ENCODE results near the gene MIEF1.

MIEF1 gene

DNA sequence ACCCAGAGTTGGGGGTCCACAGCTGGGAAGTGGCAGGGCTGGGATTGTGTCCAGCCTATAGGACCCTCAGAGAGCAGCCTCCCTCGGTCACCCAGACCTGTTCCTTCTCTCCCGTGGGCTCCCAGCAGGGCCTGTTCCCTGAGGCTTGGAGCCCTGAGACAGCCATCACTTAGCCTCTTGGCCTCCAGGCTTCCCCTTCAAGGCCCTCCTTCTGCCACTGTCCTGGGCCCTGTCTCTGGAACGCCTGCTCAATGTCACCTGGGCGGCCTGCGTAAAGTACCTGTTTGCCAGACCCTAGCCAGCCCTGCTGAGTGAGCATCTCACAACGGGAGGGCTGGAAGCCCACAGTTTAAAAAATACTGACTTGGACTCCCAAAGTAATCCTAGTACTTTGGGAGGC lies 38.8 kb upstream of the MIEF1 start:
- no peaks in the 10 kb centered on the region; the same call in 1 of the 2 replicates for H3K4me1 ChIP-seq

DNA sequence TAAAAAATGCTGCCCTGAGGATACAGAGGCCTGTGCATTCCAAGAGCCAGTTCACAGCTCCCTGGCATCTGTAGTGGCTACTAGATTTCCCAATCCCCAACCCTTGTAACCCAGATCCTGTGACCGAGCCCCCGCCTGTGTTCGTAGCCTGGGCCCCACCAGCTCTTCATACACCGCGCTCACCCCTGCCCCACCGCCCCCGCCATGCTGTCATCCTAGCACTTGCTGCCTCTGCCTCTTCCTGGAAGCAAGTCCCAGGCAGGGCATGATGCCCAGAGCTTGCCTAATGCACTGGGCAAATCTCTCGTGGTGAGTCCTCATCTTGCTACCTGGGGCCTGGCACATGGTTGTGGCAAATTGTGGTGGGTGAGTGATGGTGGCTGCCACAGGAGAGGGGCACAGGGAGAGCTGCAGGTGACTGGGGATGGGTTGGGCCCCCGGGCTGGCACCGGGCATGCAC lies 38.1 kb upstream of the MIEF1 start:
- no peaks in the 10 kb centered on the region; the same call in 1 of the 2 replicates for H3K4me1 ChIP-seq
- no peaks in the 10 kb centered on the region for H3K36me3 ChIP-seq
- no peak for DNase-seq
- TF ChIP-seq, protein P1, sequence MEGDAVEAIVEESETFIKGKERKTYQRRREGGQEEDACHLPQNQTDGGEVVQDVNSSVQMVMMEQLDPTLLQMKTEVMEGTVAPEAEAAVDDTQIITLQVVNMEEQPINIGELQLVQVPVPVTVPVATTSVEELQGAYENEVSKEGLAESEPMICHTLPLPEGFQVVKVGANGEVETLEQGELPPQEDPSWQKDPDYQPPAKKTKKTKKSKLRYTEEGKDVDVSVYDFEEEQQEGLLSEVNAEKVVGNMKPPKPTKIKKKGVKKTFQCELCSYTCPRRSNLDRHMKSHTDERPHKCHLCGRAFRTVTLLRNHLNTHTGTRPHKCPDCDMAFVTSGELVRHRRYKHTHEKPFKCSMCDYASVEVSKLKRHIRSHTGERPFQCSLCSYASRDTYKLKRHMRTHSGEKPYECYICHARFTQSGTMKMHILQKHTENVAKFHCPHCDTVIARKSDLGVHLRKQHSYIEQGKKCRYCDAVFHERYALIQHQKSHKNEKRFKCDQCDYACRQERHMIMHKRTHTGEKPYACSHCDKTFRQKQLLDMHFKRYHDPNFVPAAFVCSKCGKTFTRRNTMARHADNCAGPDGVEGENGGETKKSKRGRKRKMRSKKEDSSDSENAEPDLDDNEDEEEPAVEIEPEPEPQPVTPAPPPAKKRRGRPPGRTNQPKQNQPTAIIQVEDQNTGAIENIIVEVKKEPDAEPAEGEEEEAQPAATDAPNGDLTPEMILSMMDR (IDR thresholded peaks at IDR 0.05; ENCODE audit: low read depth, low read length) = no peak
- no peak overlapping the region for H3K4me3 ChIP-seq (ENCODE audit: low read depth, low read length)
- no peaks in the 10 kb centered on the region for H3K27me3 ChIP-seq
- H3K9me3 ChIP-seq = no peaks in the 10 kb centered on the region

More for the DNA sequence above, 38.8 kb upstream of the MIEF1 start:
- Histone ChIP-seq H3K4me3 (ENCODE audit: low read depth, low read length) (no peak overlapping the region), H3K9me3 (no peaks in the 10 kb centered on the region), H3K36me3 (no peaks in the 10 kb centered on the region), H3K27me3 (peaks cover 2% of the 10 kb centered on the region; the same call in 1 of the 2 replicates)
- TF ChIP-seq, protein P1 (IDR thresholded peaks at IDR 0.05; ENCODE audit: low read depth, low read length) = no peak
- no peak for DNase-seq

DNA sequence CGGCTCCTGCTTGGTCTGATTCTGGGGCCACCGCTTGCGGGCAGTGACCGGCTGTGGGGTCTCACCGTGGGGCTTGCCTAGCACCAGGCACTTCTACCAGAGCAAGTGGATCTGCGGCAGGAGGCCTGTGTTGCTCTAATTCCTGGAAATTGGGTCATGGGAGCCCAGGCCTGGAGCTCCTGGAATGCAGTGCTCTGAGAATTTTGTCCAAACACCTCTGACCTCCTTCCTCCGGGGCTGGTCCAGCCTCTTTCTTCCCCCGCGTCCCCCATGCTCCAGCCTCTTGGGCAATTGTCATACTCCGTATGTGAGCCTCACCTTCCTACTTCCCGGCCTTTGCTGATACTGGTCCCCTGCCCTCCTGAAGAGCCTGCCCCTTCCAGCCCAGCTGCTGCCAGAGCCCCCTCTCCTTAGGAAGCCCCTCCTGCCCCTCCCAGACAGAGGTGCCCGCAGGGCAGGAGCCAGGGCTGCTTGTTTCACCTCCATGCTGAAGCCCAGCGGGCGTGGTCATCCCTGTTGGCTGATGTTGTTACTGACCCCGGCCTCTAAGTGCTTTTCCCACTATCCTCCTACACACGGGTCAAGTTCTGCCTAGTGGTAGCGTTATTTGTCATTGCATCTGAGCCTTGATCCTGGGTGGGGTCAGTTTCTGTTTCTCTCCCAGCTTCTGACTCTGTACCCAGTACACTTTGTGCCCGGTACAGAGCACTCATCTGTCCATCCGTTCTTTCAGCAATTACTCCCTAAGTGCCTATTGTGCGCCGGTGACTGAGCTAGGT lies 35.7 kb upstream of the MIEF1 start:
- Histone ChIP-seq H3K4me3 (ENCODE audit: low read depth, low read length) (no peak overlapping the region), H3K4me1 (peaks cover 14% of the 10 kb centered on the region)

DNA sequence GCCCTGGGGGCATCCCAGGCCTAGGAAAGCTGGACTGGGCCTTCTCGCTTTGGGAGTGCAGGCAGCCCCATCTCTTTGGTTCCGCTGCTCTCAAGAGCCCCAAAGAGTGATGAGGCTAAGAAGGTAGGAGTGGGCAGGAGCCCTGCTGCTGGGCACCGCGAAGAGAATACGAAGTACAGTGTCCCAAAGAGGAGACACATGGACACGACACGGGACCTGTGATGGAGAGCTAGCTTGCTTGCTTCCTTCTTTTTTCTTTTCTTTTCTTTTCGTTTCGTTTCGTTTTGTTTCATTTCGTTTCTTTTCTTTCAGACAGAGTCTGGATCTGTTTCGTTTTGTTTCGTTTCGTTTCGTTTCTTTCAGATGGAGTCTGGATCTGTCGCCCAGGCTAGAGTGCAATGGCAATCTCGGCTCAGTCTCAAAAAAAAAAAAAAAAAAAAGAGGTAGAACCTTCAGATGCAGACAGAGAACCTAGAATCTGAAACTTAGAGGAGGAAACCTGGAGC lies 34.6 kb upstream of the MIEF1 start:
- no peak for DNase-seq
- H3K9me3 ChIP-seq = no peaks in the 10 kb centered on the region
- H3K27me3 ChIP-seq = no peaks in the 10 kb centered on the region
- H3K4me1 ChIP-seq = peaks cover 17% of the 10 kb centered on the region
- TF ChIP-seq, protein P1 (IDR thresholded peaks at IDR 0.05; ENCODE audit: low read depth, low read length) = no peak
- H3K36me3 ChIP-seq = no peaks in the 10 kb centered on the region
- H3K4me3 ChIP-seq (ENCODE audit: low read depth, low read length) = no peak overlapping the region

More for the DNA sequence above, 35.7 kb upstream of the MIEF1 start:
- Histone ChIP-seq H3K27me3 (no peaks in the 10 kb centered on the region), H3K36me3 (no peaks in the 10 kb centered on the region), H3K9me3 (no peaks in the 10 kb centered on the region)
- TF ChIP-seq, protein P1 (IDR thresholded peaks at IDR 0.05; ENCODE audit: low read depth, low read length) = no peak
- no peak for DNase-seq

DNA sequence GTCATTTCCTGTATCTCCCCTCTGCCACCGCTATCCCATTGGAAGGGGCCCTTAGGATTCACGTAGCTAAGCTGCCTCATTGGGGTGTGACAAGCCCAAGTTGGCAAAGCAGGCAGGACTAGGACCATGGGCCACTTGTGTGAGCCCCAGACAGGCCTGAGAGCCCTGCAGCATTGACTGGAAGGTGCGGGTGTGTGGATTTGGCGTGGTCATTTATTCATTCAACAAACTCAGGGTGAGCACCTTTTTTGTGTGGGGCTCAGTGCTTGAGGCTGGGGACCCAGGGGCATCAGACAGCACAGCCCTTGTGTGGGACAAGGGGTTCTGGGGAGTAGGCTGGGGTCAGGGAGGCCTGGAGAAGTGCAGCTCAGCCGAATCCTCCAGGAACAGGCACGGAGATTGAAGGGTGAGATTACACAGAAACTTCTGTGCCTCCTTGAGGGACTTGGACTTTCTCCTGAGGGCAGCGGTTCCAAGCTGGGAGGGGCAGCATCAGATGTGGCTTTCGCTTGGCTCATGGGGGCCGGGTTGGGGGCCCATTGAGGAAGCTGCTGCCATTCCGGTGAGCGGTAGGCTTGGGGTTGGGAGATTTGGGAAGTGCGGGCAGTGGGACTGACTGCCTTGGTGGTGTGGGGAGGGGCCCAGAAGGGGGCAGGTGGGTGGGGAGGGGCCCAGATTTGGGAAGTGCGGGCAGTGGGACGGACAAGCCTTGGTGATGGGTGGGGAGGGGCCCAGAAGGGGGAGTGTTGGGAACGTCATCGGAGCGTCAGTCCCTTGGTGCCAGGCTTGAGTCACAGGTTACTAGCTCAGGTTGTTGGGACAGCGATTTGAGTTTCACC lies 33.4 kb upstream of the MIEF1 start:
- no peak for DNase-seq
- H3K4me3 ChIP-seq (ENCODE audit: low read depth, low read length) = no peak overlapping the region
- H3K36me3 ChIP-seq = no peaks in the 10 kb centered on the region
- peaks cover 17% of the 10 kb centered on the region for H3K4me1 ChIP-seq
- H3K27me3 ChIP-seq = no peaks in the 10 kb centered on the region
- no peaks in the 10 kb centered on the region for H3K9me3 ChIP-seq
- TF ChIP-seq, protein P1 (IDR thresholded peaks at IDR 0.05; ENCODE audit: low read depth, low read length) = no peak
